Activated naive CD4-positive, alpha-beta T cell treated with anti-CD3 and anti-CD28 coated beads for 36 hours (primary cell): ENCODE results near the gene PLD3. TPM values are rescaled to one million over a fixed set of nuclear protein-coding genes. Genes with fewer than 3 reads are reported as not detected.
"Not testable (repeated sequence)": the region's sequence is repeated elsewhere in the genome, so short reads cannot be mapped to it uniquely, and the experiment has no call there.

Experiments
- CTCF ChIA-PET: fragments of 350-600 bp; sonication (Branson Sonifier 250); formaldehyde crosslinking; loops from one replicate; lab custom pipeline; 2021; ENCODE audit warnings: antibody characterized with exemption; lab: Charles Lee
- DNase-seq: peaks from one replicate; pipeline ENCODE4 v3.0.0-alpha.2; 2020
- H3K27ac Mint-ChIP-seq: one replicate; pipeline ENCODE4 v1.8.0; 2021; ENCODE audit warnings: mild to moderate bottlenecking, mixed read lengths
- H3K27me3 Mint-ChIP-seq: one replicate; pipeline ENCODE4 v1.8.0; 2021; ENCODE audit warnings: low read depth, mixed read lengths
- H3K36me3 Mint-ChIP-seq: one replicate; pipeline ENCODE4 v1.8.0; 2021; ENCODE audit warnings: low read depth, mixed read lengths
- H3K4me1 Mint-ChIP-seq: one replicate; pipeline ENCODE4 v1.8.0; 2021; ENCODE audit warnings: low read depth, mixed read lengths
- H3K4me3 Mint-ChIP-seq: one replicate; pipeline ENCODE4 v1.8.0; 2021; ENCODE audit warnings: mild to moderate bottlenecking, moderate library complexity, mixed read lengths
- H3K9me3 Mint-ChIP-seq: one replicate; pipeline ENCODE4 v1.8.0; 2021; ENCODE audit warnings: mixed read lengths
- intact Hi-C: fragments of 100-400 bp; cut with micrococcal nuclease; formaldehyde crosslinking; loops from one replicate; pipeline ENCODE4 v1.15.1; 2023
- total RNA-seq, 2 experiments: library from RNA; stranded (reverse); gene quantifications; one replicate each; pipeline ENCODE4 v1.2.3, GENCODE V29; 2021

The PLD3 gene
- total RNA-seq, 2 experiments from 2014 or later: 57.6 to 58.2 TPM

GRCh38 chr19:40315812-40316470, 32.6 kb upstream of the PLD3 start:
- no peaks in the 10 kb centered on the region for H3K9me3 Mint-ChIP-seq
- DNase-seq: no peak
- no peaks in the 10 kb centered on the region for H3K27me3 Mint-ChIP-seq
- intact Hi-C loops: no loop called here
- H3K36me3 Mint-ChIP-seq: peaks cover 8% of the 10 kb centered on the region
- no peak overlapping the region for H3K27ac Mint-ChIP-seq
- no peaks in the 10 kb centered on the region for H3K4me1 Mint-ChIP-seq
- CTCF ChIA-PET: interaction anchor here (0.6 to 3.1 kb wide), 2 partner anchors 11 to 213 kb away, joined by 3 to 14 read pairs; no protein-coding TSS in a partner anchor
- H3K4me3 Mint-ChIP-seq: no peak overlapping the region

DNA sequence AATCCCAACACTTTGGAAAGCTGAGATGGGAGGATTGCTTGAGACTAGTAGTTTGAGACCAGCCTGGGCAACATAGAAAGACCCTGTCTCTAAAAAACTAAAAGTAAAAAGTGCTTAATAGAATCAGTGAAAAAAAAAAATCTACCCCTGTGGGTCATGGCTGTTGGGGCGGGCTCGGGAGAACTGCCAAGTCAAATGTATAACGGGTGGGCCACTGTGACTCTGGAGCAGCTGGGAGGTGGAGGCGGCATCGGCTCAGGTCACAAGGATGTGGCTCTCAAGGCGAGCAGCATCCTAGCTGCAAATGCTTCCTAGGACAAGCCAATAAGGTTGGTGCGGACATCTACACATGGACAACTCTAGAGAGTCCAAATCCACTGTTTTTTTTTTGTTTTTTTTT, 31.2 kb upstream of the PLD3 start:
- CTCF ChIA-PET: interaction anchor here (0.5 to 0.9 kb wide), 2 partner anchors 13 to 1473 kb away, joined by 3 read pairs; no protein-coding TSS in a partner anchor
- no peak overlapping the region for H3K27ac Mint-ChIP-seq
- no peak for DNase-seq

GRCh38 chr19:40320558-40320935, 27.9 kb upstream of the PLD3 start:
- Mint-ChIP-seq H3K27ac (no peak overlapping the region), H3K27me3 (no peaks in the 10 kb centered on the region), H3K36me3 (peaks cover 20% of the 10 kb centered on the region), H3K9me3 (no peaks in the 10 kb centered on the region), H3K4me3 (no peak overlapping the region), H3K4me1 (no peaks in the 10 kb centered on the region)
- intact Hi-C loops: no loop called here
- CTCF ChIA-PET: no interaction called here
- no peak for DNase-seq

More for the DNA sequence above, 31.2 kb upstream of the PLD3 start:
- intact Hi-C loops: no loop called here
- Mint-ChIP-seq H3K4me1 (no peaks in the 10 kb centered on the region), H3K36me3 (peaks cover 13% of the 10 kb centered on the region), H3K27me3 (no peaks in the 10 kb centered on the region), H3K4me3 (no peak overlapping the region), H3K9me3 (no peaks in the 10 kb centered on the region)

- no peak overlapping the region for H3K27ac Mint-ChIP-seq
- H3K36me3 Mint-ChIP-seq: peaks cover 20% of the 10 kb centered on the region
- H3K9me3 Mint-ChIP-seq: no peaks in the 10 kb centered on the region
- CTCF ChIA-PET: interaction anchor here (0.5 kb wide), 1 partner anchor 131 kb away, joined by 3 read pairs; no protein-coding TSS in a partner anchor
- H3K4me3 Mint-ChIP-seq: no peak overlapping the region
- no peaks in the 10 kb centered on the region for H3K27me3 Mint-ChIP-seq
- no peak for DNase-seq
- no peaks in the 10 kb centered on the region for H3K4me1 Mint-ChIP-seq
- intact Hi-C loops: no loop called here
Observed at GRCh38 chr19:40321076-40321475, 27.4 kb upstream of the PLD3 start.

DNA sequence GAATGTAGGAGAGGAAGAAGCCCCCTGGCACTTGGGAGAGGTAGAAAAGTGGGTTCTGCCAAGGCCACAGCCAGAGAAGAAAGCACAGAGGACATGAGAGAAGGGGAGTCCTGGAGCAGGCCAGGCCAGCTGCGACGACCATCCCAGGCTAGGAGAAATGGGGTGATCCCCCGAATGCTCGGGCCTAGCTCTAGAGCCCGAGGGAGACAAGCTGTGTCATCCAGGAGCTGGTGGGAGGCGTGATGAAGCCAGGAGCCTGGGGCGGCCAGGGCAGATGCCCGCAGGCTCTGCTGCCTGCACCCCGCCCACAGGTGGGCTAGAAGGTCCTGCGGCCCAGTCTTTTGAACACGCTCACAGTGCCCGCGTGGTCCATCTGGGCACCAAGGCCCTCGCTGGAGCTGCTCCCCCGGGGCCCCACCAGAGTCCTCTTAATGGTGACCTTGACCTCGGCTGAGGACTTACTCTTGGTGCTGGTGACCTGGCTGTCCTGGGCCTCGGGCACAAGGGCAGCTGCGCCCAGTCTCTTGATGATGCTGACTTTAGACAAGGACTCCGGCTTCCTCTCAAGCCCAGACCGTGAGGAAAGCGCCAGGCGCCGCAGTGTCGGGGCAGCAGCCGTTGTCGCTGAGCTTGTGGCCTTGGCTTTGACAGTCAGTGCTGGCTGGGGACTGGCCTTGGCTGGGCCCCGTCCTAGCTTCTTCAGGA, 26.8 kb upstream of the PLD3 start:
- H3K9me3 Mint-ChIP-seq: no peaks in the 10 kb centered on the region

GRCh38 chr19:40322271-40322610, 26.3 kb upstream of the PLD3 start:
- Mint-ChIP-seq H3K27me3 (no peaks in the 10 kb centered on the region), H3K4me3 (no peak overlapping the region), H3K27ac (no peak overlapping the region), H3K36me3 (peaks cover 21% of the 10 kb centered on the region), H3K9me3 (no peaks in the 10 kb centered on the region), H3K4me1 (no peaks in the 10 kb centered on the region)
- DNase-seq: no peak
- CTCF ChIA-PET: interaction anchor here (1.3 kb wide), 1 partner anchor 17 kb away, joined by 8 read pairs; no protein-coding TSS in a partner anchor
- intact Hi-C loops: no loop called here

More for the DNA sequence above, 26.8 kb upstream of the PLD3 start:
- CTCF ChIA-PET: interaction anchor here (1.3 kb wide), 1 partner anchor 16 kb away, joined by 8 read pairs; no protein-coding TSS in a partner anchor
- intact Hi-C loops: no loop called here
- no peak overlapping the region for H3K27ac Mint-ChIP-seq
- no peak for DNase-seq
- peaks cover 20% of the 10 kb centered on the region for H3K36me3 Mint-ChIP-seq
- no peak overlapping the region for H3K4me3 Mint-ChIP-seq
- no peaks in the 10 kb centered on the region for H3K27me3 Mint-ChIP-seq
- no peaks in the 10 kb centered on the region for H3K4me1 Mint-ChIP-seq

DNA sequence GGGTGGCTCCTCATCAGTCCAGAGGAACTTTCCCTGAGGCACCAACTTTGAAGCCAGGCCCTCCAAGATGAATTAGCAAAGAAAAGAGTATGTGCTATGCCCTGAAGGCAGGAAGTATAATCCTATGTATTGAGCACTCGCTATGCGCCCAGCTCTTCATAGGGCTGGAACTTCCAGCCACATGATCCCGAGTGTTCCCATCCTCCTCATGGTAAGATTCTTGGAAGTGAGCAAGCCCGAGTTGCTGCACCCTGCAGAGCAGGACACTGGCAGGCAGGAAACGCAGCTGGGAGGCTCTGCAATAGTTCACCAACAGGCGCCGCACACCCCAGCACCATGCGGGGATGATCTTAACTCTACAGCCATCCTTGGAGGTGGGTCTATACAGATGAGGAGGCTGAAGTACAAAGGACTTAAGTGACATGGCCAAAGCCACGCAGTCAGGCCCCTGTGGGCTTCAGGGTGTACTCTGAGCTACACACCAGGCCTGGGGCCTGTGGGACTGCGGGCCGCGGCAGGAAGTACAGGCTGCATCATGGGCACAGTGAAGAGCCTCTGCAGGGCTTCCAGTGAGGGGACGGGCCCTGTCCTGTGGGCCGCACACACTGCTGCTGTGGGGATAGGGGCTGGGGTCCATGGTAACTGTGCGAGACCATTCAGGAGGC, 25.4 kb upstream of the PLD3 start:
- H3K4me1 Mint-ChIP-seq: no peaks in the 10 kb centered on the region
- intact Hi-C loops: no loop called here
- no peak overlapping the region for H3K27ac Mint-ChIP-seq
- no peaks in the 10 kb centered on the region for H3K27me3 Mint-ChIP-seq
- H3K4me3 Mint-ChIP-seq: no peak overlapping the region
- CTCF ChIA-PET: interaction anchor here (1.3 kb wide), 1 partner anchor 18 kb away, joined by 8 read pairs; no protein-coding TSS in a partner anchor
- no peaks in the 10 kb centered on the region for H3K9me3 Mint-ChIP-seq
- peaks cover 25% of the 10 kb centered on the region for H3K36me3 Mint-ChIP-seq
- DNase-seq: no peak

DNA sequence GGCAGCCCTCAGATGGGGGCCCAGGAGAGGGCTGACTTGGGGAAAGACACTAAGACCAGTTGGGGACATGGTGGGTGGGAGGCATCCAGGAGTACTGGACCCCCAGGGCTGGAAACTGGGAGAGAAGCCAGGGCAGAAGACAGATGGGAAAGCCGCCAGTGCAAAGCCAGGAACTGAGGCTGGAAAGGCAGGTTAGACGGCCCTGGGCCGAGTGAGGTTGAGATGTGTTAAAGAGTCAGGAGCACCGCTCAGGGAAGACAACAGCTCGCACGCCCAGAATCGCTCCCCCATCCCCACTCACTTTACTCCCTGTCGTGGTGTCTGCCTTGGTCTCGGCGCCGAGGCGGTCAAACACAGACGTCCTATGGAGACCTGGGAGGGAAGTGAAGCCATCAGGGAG, 24.8 kb upstream of the PLD3 start:
- no peaks in the 10 kb centered on the region for H3K27me3 Mint-ChIP-seq
- H3K36me3 Mint-ChIP-seq: peaks cover 27% of the 10 kb centered on the region
- H3K4me3 Mint-ChIP-seq: no peak overlapping the region
- no peak overlapping the region for H3K27ac Mint-ChIP-seq
- CTCF ChIA-PET: no interaction called here
- H3K4me1 Mint-ChIP-seq: no peaks in the 10 kb centered on the region
- no peaks in the 10 kb centered on the region for H3K9me3 Mint-ChIP-seq
- DNase-seq: no peak
- intact Hi-C loops: no loop called here

GRCh38 chr19:40326201-40326600, 22.3 kb upstream of the PLD3 start:
- intact Hi-C loops: no loop called here
- no peaks in the 10 kb centered on the region for H3K4me1 Mint-ChIP-seq
- no peaks in the 10 kb centered on the region for H3K27me3 Mint-ChIP-seq
- no peaks in the 10 kb centered on the region for H3K9me3 Mint-ChIP-seq
- peaks cover 25% of the 10 kb centered on the region for H3K36me3 Mint-ChIP-seq
- DNase-seq: no peak
- no peak overlapping the region for H3K4me3 Mint-ChIP-seq
- no peak overlapping the region for H3K27ac Mint-ChIP-seq
- CTCF ChIA-PET: no interaction called here

DNA sequence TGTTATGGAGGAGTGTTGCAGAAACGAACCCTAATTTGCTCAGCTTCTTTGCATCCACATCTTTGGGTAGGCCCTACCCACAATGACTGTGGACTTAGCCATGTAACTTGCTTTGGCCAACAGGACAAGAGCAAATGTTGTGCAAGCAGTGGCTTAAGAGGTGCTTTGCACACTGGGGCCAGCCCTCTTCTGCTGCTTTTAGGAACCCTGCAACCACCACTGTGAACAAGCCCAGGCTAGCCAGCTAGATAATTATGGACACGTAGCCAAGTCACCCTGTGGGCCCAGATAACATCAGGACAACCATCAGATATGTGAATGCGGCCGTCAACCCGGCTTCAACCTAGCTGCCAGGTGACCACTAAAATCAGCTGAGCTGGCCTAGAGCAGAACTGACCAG, 17.4 kb upstream of the PLD3 start:
- H3K27me3 Mint-ChIP-seq: no peaks in the 10 kb centered on the region
- no peak for DNase-seq

GRCh38 chr19:40332669-40333068, 15.8 kb upstream of the PLD3 start:
- Mint-ChIP-seq H3K27ac (no peak overlapping the region), H3K36me3 (peaks cover 32% of the 10 kb centered on the region), H3K27me3 (no peaks in the 10 kb centered on the region), H3K4me3 (no peak overlapping the region), H3K9me3 (no peaks in the 10 kb centered on the region), H3K4me1 (no peaks in the 10 kb centered on the region)
- intact Hi-C loops: no loop called here
- CTCF ChIA-PET: no interaction called here
- DNase-seq: no peak

More for the DNA sequence above, 17.4 kb upstream of the PLD3 start:
- no peaks in the 10 kb centered on the region for H3K4me1 Mint-ChIP-seq
- H3K4me3 Mint-ChIP-seq: no peak overlapping the region
- no peaks in the 10 kb centered on the region for H3K9me3 Mint-ChIP-seq
- peaks cover 32% of the 10 kb centered on the region for H3K36me3 Mint-ChIP-seq
- intact Hi-C loops: no loop called here
- H3K27ac Mint-ChIP-seq: no peak overlapping the region
- CTCF ChIA-PET: interaction anchor here (0.7 kb wide), 1 partner anchor 175 kb away, joined by 5 read pairs; no protein-coding TSS in a partner anchor

DNA sequence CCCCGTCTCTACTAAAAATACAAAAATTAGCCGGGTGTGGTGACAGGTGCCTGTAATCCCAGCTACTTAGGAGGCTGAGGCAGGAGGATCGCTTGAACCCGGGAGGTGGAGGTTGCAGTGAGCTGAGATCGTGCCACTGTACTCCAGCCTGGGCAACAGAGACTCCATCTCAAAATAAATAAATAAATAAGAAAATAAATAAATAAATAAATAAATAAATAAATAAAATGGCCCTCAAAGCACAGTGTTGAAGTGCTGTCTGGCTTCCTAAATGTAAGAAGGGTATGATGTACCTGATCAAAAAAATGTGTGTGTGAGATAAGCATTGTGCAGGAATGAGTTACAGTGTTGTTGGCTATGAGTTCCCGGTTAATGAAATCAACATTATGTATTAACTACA, 15.4 kb upstream of the PLD3 start:
- CTCF ChIA-PET, H3K27ac Mint-ChIP-seq, H3K4me1 Mint-ChIP-seq, intact Hi-C loops, H3K4me3 Mint-ChIP-seq, H3K9me3 Mint-ChIP-seq, DNase-seq, H3K27me3 Mint-ChIP-seq: not testable (repeated sequence)
- H3K36me3 Mint-ChIP-seq: peaks cover 33% of the 10 kb centered on the region
